ENCODE data around the gene NAB2. TPM values are rescaled to one million over a fixed set of nuclear protein-coding genes. Genes with fewer than 3 reads are reported as not detected.
"Not testable (repeated sequence)": the region's sequence is repeated elsewhere in the genome, so short reads cannot be mapped to it uniquely, and the experiment has no call there.

NAB2 gene
- total RNA-seq, 1 donor from 2014 or later, result 22.1 TPM

GRCh38 chr12:57066245-57066644 lies 22.7 kb upstream of the NAB2 start:
- Mint-ChIP-seq H3K4me1 (peaks cover 39% of the 10 kb centered on the region), H3K27me3 (no peaks in the 10 kb centered on the region)

GRCh38 chr12:57069523-57069922 lies 19.4 kb upstream of the NAB2 start:
- H3K4me1 Mint-ChIP-seq, result peaks cover 33% of the 10 kb centered on the region
- H3K27ac Mint-ChIP-seq, result peak overlapping the region; percentile 79
- ATAC-seq (ENCODE audit: low read depth), result peak; percentile 99
- intact Hi-C loops (cut with micrococcal nuclease), result loop anchor here (1.0 to 2.0 kb wide), 6 partner anchors 9 to 173 kb away; partner anchors contain the start of gene NEMP1
- POLR2A ChIA-PET, result interaction anchor here (0.6 to 13.8 kb wide), 6 partner anchors 10 to 312 kb away, joined by 4 to 359 read pairs (median 10); partner anchors contain the start of genes NAB2, NEMP1 and STAT6
- H3K36me3 Mint-ChIP-seq (ENCODE audit: low read depth), result peaks cover 44% of the 10 kb centered on the region
- peak overlapping the region; percentile 17 for H3K4me3 Mint-ChIP-seq
- peak; percentile 16 for DNase-seq
- TF ChIP-seq CTCF (IDR thresholded peaks at IDR 0.05), result peak; percentile 44
- no peaks in the 10 kb centered on the region for H3K27me3 Mint-ChIP-seq
- H3K9me3 Mint-ChIP-seq, result no peaks in the 10 kb centered on the region
- CTCF ChIA-PET, result interaction anchor here (0.6 to 15.0 kb wide), 29 partner anchors 9 to 441 kb away, joined by 3 to 368 read pairs (median 5); partner anchors contain the start of genes NAB2, NEMP1, STAT6 and ZBTB39

More at GRCh38 chr12:57066245-57066644, 22.7 kb upstream of the NAB2 start:
- H3K4me3 Mint-ChIP-seq, result no peak overlapping the region
- H3K36me3 Mint-ChIP-seq (ENCODE audit: low read depth), result peaks cover 37% of the 10 kb centered on the region
- H3K27ac Mint-ChIP-seq, result no peak overlapping the region
- TF ChIP-seq CTCF (IDR thresholded peaks at IDR 0.05), result no peak
- H3K9me3 Mint-ChIP-seq, result no peaks in the 10 kb centered on the region
- ChIA-PET CTCF (interaction anchor here (1.0 to 15.0 kb wide), 4 partner anchors 26 to 177 kb away, joined by 4 to 368 read pairs (median 4); partner anchors contain the start of gene STAT6), POLR2A (interaction anchor here (1.2 to 5.9 kb wide), 4 partner anchors 12 to 62 kb away, joined by 3 to 77 read pairs (median 5); partner anchors contain the start of genes LRP1, NEMP1 and STAT6)
- no peak for ATAC-seq (ENCODE audit: low read depth)
- intact Hi-C loops (cut with micrococcal nuclease), result no loop called here
- no peak for DNase-seq

GRCh38 chr12:57072661-57073060 lies 16.3 kb upstream of the NAB2 start:
- H3K27ac Mint-ChIP-seq, result peak overlapping the region; percentile 82
- no peaks in the 10 kb centered on the region for H3K27me3 Mint-ChIP-seq
- intact Hi-C loops (cut with micrococcal nuclease), result no loop called here
- H3K4me3 Mint-ChIP-seq, result peak overlapping the region; percentile 74
- DNase-seq, result no peak
- H3K9me3 Mint-ChIP-seq, result no peaks in the 10 kb centered on the region
- H3K4me1 Mint-ChIP-seq, result peaks cover 44% of the 10 kb centered on the region
- ChIA-PET POLR2A (interaction anchor here (0.8 to 13.8 kb wide), 3 partner anchors 22 to 44 kb away, joined by 3 to 359 read pairs (median 337); partner anchors contain the start of genes NAB2 and STAT6), CTCF (interaction anchor here (0.6 to 15.0 kb wide), 5 partner anchors 10 to 558 kb away, joined by 3 to 368 read pairs (median 13); partner anchors contain the start of genes NAB2 and STAT6)
- peaks cover 37% of the 10 kb centered on the region for H3K36me3 Mint-ChIP-seq (ENCODE audit: low read depth)
- ATAC-seq (ENCODE audit: low read depth), result no peak
- no peak for TF ChIP-seq CTCF (IDR thresholded peaks at IDR 0.05)

GRCh38 chr12:57073566-57074450 lies 15.1 kb upstream of the NAB2 start:
- H3K27me3 Mint-ChIP-seq; H3K4me3 Mint-ChIP-seq; H3K27ac Mint-ChIP-seq; ATAC-seq (ENCODE audit: low read depth); intact Hi-C loops (cut with micrococcal nuclease); H3K9me3 Mint-ChIP-seq; DNase-seq: not testable (repeated sequence)
- ChIA-PET POLR2A (interaction anchor here (0.7 to 13.8 kb wide), 3 partner anchors 20 to 288 kb away, joined by 4 to 359 read pairs (median 337); partner anchors contain the start of genes NAB2 and STAT6), CTCF (interaction anchor here (0.6 to 3.3 kb wide), 3 partner anchors 38 to 109 kb away, joined by 3 to 16 read pairs (median 13); partner anchors contain the start of gene STAT6)
- H3K4me1 Mint-ChIP-seq, result peaks cover 54% of the 10 kb centered on the region
- peaks cover 41% of the 10 kb centered on the region for H3K36me3 Mint-ChIP-seq (ENCODE audit: low read depth)

All from activated B cell treated with CpG ODN at 0.5 μM for 24 hours (primary cell).